ENCODE data around the gene NAV2. TPM values are rescaled to one million over a fixed set of nuclear protein-coding genes. Genes with fewer than 3 reads are reported as not detected.
A peak's percentile ranks its signal among the peaks of the same experiment; 100 is the strongest.

NAV2 gene
- total RNA-seq, 4 donors from 2014 or later = 19.2 to 34.7 (median 25.8) TPM

GRCh38 chr11:20035375-20035700 lies 322.7 kb downstream of the NAV2 start:
- H3K27ac ChIP-seq = no peak overlapping the region
- DNase-seq (ENCODE audit: low spot score in 2 of 2) = no peak
- no peaks in the 10 kb centered on the region for H3K9me3 ChIP-seq

GRCh38 chr11:20035701-20036601 lies 323.3 kb downstream of the NAV2 start:
- Histone ChIP-seq H3K27ac (peak overlapping the region in 2 of 4 donors; percentile 52 to 71), H3K4me3 (no peak overlapping the region), H3K27me3 (no peaks in the 10 kb centered on the region), H3K36me3 (peaks cover 0 to 40% (median 0%) of the 10 kb centered on the region in 3 donors), H3K9me3 (no peaks in the 10 kb centered on the region), H3K4me1 (peaks cover 0 to 25% (median 0%) of the 10 kb centered on the region in 4 donors)
- 53 to 56% methylated on average over 13 to 15 of the region's 15 CpGs for WGBS, 2 donors
- peak in 1 of 2 donors; percentile 40 for TF ChIP-seq EP300 (IDR thresholded peaks at IDR 0.05)
- TF ChIP-seq CTCF (IDR thresholded peaks at IDR 0.05) = no peak
- TF ChIP-seq POLR2A (IDR thresholded peaks at IDR 0.05) = no peak
- peak; percentile 29 to 50 for DNase-seq (ENCODE audit: low spot score in 2 of 2)

More at GRCh38 chr11:20035375-20035700, 322.7 kb downstream of the NAV2 start:
- Histone ChIP-seq H3K4me3 (no peak overlapping the region), H3K36me3 (peaks cover 0 to 40% (median 0%) of the 10 kb centered on the region in 3 donors), H3K4me1 (peaks cover 0 to 25% (median 0%) of the 10 kb centered on the region in 4 donors), H3K27me3 (no peaks in the 10 kb centered on the region)
- TF ChIP-seq CTCF (IDR thresholded peaks at IDR 0.05) (no peak), EP300 (IDR thresholded peaks at IDR 0.05) (no peak), POLR2A (IDR thresholded peaks at IDR 0.05) (no peak)
- WGBS, 2 donors = 91% methylated on average over 7 of the region's 7 CpGs

- 80 to 86% methylated on average over 8 of the region's 8 CpGs for WGBS, 2 donors
- Histone ChIP-seq H3K27ac (peak overlapping the region in 2 of 4 donors; percentile 33 to 71), H3K9me3 (no peaks in the 10 kb centered on the region), H3K36me3 (peaks cover 0 to 40% (median 0%) of the 10 kb centered on the region in 3 donors), H3K27me3 (no peaks in the 10 kb centered on the region), H3K4me3 (no peak overlapping the region), H3K4me1 (peaks cover 0 to 25% (median 0%) of the 10 kb centered on the region in 4 donors)
- DNase-seq (ENCODE audit: low spot score in 2 of 2) = no peak
- no peak for TF ChIP-seq EP300 (IDR thresholded peaks at IDR 0.05)
- no peak for TF ChIP-seq CTCF (IDR thresholded peaks at IDR 0.05)
- no peak for TF ChIP-seq POLR2A (IDR thresholded peaks at IDR 0.05)
These were observed 324.1 kb downstream of the NAV2 start for GRCh38 chr11:20036626-20037335.

GRCh38 chr11:20037396-20038153 lies 324.9 kb downstream of the NAV2 start:
- peaks cover 0 to 40% (median 0%) of the 10 kb centered on the region in 3 donors for H3K36me3 ChIP-seq
- no peak for TF ChIP-seq CTCF (IDR thresholded peaks at IDR 0.05)
- no peak for TF ChIP-seq EP300 (IDR thresholded peaks at IDR 0.05)
- no peak for TF ChIP-seq POLR2A (IDR thresholded peaks at IDR 0.05)
- 64 to 72% methylated on average over 3 of the region's 3 CpGs for WGBS, 2 donors

More at GRCh38 chr11:20037396-20038153, 324.9 kb downstream of the NAV2 start:
- no peak for DNase-seq (ENCODE audit: low spot score in 2 of 2)
- Histone ChIP-seq H3K27me3 (no peaks in the 10 kb centered on the region), H3K9me3 (no peaks in the 10 kb centered on the region), H3K4me3 (no peak overlapping the region), H3K27ac (no peak overlapping the region), H3K4me1 (peaks cover 0 to 25% (median 0%) of the 10 kb centered on the region in 4 donors)
